HG02885 (cell line): ENCODE results near the gene DCLK1.

Experiments used
- ATAC-seq: cut with Tn5 transposase; IDR thresholded peaks from one replicate; pipeline ENCODE4 v1.9.1; 2021; ENCODE audit warnings: mild to moderate bottlenecking; ENCODE audit not compliant: unreplicated experiment, poor library complexity

Gene DCLK1

GRCh38 chr13:35731471-35731870, 399.7 kb downstream of the DCLK1 start:
- no peak for ATAC-seq

- ATAC-seq: peak; percentile 77
Measured at GRCh38 chr13:35729926-35730627, 401.1 kb downstream of the DCLK1 start.

GRCh38 chr13:35727881-35728280, 403.3 kb downstream of the DCLK1 start:
- ATAC-seq: no peak

GRCh38 chr13:35724446-35724845, 406.7 kb downstream of the DCLK1 start:
- no peak for ATAC-seq

GRCh38 chr13:35723821-35724220, 407.4 kb downstream of the DCLK1 start:
- ATAC-seq: no peak

- ATAC-seq: no peak
Measured at GRCh38 chr13:35723053-35723461, 408.1 kb downstream of the DCLK1 start.

GRCh38 chr13:35722458-35723052, 408.6 kb downstream of the DCLK1 start:
- no peak for ATAC-seq

- ATAC-seq: peak; percentile 76
Measured at GRCh38 chr13:35720690-35721554, 410.3 kb downstream of the DCLK1 start.

GRCh38 chr13:35720290-35720689, 410.9 kb downstream of the DCLK1 start:
- ATAC-seq: no peak
